HEK293 (cell line): Measurements from ENCODE around the gene PEX16.

Experiments used
- CTCF ChIA-PET: fragments of 350-600 bp; formaldehyde crosslinking; extraction: SDS; loops from one replicate; lab custom pipeline; 2021; ENCODE audit warnings: antibody characterized with exemption; lab: Yijun Ruan, JAX
- POLR2A ChIA-PET: fragments of 300-600 bp; formaldehyde crosslinking; extraction: SDS; loops from one replicate; lab custom pipeline; 2020; ENCODE audit warnings: antibody characterized with exemption, inconsistent platforms; lab: Yijun Ruan, JAX
- H3K27ac ChIP-seq: fragments of 200-500 bp; sonication (Bioruptor generic); 2 replicates; pipeline ENCODE4 v1.5.1; 2014; ENCODE audit warnings: low read depth, low read length, control low read depth, inconsistent platforms; ENCODE audit errors: extremely low read depth
- H3K36me3 ChIP-seq, 2 experiments: fragments of 200-500 bp in 1 of 2; sonication (Bioruptor generic) in 1 of 2; 1 replicate in 1 of 2; 2 replicates in 1 of 2; pipeline ENCODE4 v1.5.1; 2014 to 2017; ENCODE audit warnings: inconsistent platforms in 2 of 2, low read length in 2 of 2; ENCODE audit not compliant: control insufficient read depth in 2 of 2, insufficient read depth in 1 of 2
- H3K4me1 ChIP-seq: fragments of 200-500 bp; sonication (Bioruptor generic); 2 replicates; pipeline ENCODE4 v1.5.1; 2014; ENCODE audit warnings: mild to moderate bottlenecking, low read length, inconsistent platforms; ENCODE audit not compliant: control insufficient read depth, insufficient read depth
- H3K4me3 ChIP-seq: 2 replicates; pipeline ENCODE4 v1.5.1; 2011; ENCODE audit warnings: low read depth, mild to moderate bottlenecking, control low read depth, low read length, moderate library complexity
- H3K9me3 ChIP-seq: fragments of 200-500 bp; sonication (Bioruptor generic); 2 replicates; pipeline ENCODE4 v1.5.1; 2014; ENCODE audit warnings: low read depth, low read length, inconsistent platforms; ENCODE audit not compliant: control insufficient read depth, insufficient read depth
- BCL11A ChIP-seq: fragments of 450-650 bp; formaldehyde crosslinking; IDR thresholded peaks from 2 replicates; pipeline ENCODE4 v1.5.1; 2016; ENCODE audit warnings: low read depth, missing biosample characterization, missing genetic modification characterization
- ELK4 ChIP-seq: IDR thresholded peaks from 2 replicates; pipeline ENCODE4 v1.6.1; 2011; ENCODE audit warnings: mild to moderate bottlenecking, low read depth, low read length, borderline replicate concordance
- GLI4 ChIP-seq: fragments of 450-650 bp; formaldehyde crosslinking; IDR thresholded peaks from 2 replicates; pipeline ENCODE4 v1.5.1; 2016; ENCODE audit warnings: missing biosample characterization, missing genetic modification characterization
- KLF8 ChIP-seq: fragments of 450-650 bp; formaldehyde crosslinking; IDR thresholded peaks from 2 replicates; pipeline ENCODE4 v1.5.1; 2016; ENCODE audit warnings: missing biosample characterization, missing genetic modification characterization
- PRDM2 ChIP-seq: fragments of 450-650 bp; formaldehyde crosslinking; IDR thresholded peaks from 2 replicates; pipeline ENCODE4 v1.5.1; 2016; ENCODE audit warnings: missing biosample characterization, missing genetic modification characterization, borderline replicate concordance
- SCRT1 ChIP-seq: fragments of 450-650 bp; formaldehyde crosslinking; IDR thresholded peaks from 2 replicates; pipeline ENCODE4 v1.5.1; 2016; ENCODE audit warnings: missing biosample characterization, missing genetic modification characterization, borderline replicate concordance
- TCF7L2 ChIP-seq: IDR thresholded peaks from 2 replicates; pipeline ENCODE4 v1.6.1; 2011; ENCODE audit warnings: low read depth, mild to moderate bottlenecking, inconsistent platforms, low read length, moderate library complexity, borderline replicate concordance
- ZBTB48 ChIP-seq: fragments of 450-650 bp; formaldehyde crosslinking; IDR thresholded peaks from 2 replicates; pipeline ENCODE4 v1.5.1; 2016; ENCODE audit warnings: missing biosample characterization, missing genetic modification characterization
- ZBTB7A ChIP-seq: fragments of 450-650 bp; formaldehyde crosslinking; IDR thresholded peaks from 2 replicates; pipeline ENCODE4 v1.5.1; 2016; ENCODE audit warnings: low read depth, missing biosample characterization, missing genetic modification characterization
- ZFP3 ChIP-seq: fragments of 450-650 bp; formaldehyde crosslinking; IDR thresholded peaks from 2 replicates; pipeline ENCODE4 v1.5.1; 2016; ENCODE audit warnings: low read depth, missing biosample characterization, missing genetic modification characterization
- ZNF18 ChIP-seq: fragments of 450-650 bp; formaldehyde crosslinking; IDR thresholded peaks from 2 replicates; pipeline ENCODE4 v1.5.1; 2016; ENCODE audit warnings: missing biosample characterization, missing genetic modification characterization
- ZNF19 ChIP-seq: fragments of 450-650 bp; formaldehyde crosslinking; IDR thresholded peaks from 2 replicates; pipeline ENCODE4; 2016; ENCODE audit warnings: missing biosample characterization, missing genetic modification characterization, low read depth
- ZNF280D ChIP-seq: fragments of 450-650 bp; formaldehyde crosslinking; IDR thresholded peaks from 2 replicates; pipeline ENCODE4 v1.5.1; 2016; ENCODE audit warnings: missing biosample characterization, missing genetic modification characterization
- ZNF335 ChIP-seq: fragments of 450-650 bp; formaldehyde crosslinking; conservative IDR thresholded peaks from 2 replicates; pipeline ENCODE4 v1.5.1; 2016; ENCODE audit warnings: missing biosample characterization, missing genetic modification characterization
- ZNF366 ChIP-seq: fragments of 450-650 bp; formaldehyde crosslinking; conservative IDR thresholded peaks from 2 replicates; pipeline ENCODE4 v1.5.1; 2016; ENCODE audit warnings: missing biosample characterization, missing genetic modification characterization
- ZNF391 ChIP-seq: fragments of 450-650 bp; formaldehyde crosslinking; IDR thresholded peaks from 2 replicates; pipeline ENCODE4 v1.5.1; 2016; ENCODE audit warnings: low read depth, missing biosample characterization, missing genetic modification characterization, borderline replicate concordance
- ZNF529 ChIP-seq: fragments of 450-650 bp; formaldehyde crosslinking; IDR thresholded peaks from 2 replicates; pipeline ENCODE4 v1.5.1; 2017; ENCODE audit warnings: missing genetic modification characterization, missing biosample characterization; ENCODE audit not compliant: insufficient replicate concordance
- ZNF549 ChIP-seq: fragments of 450-650 bp; IDR thresholded peaks from 2 replicates; pipeline ENCODE4 v1.5.1; 2018; ENCODE audit warnings: missing biosample characterization, missing genetic modification characterization, mild to moderate bottlenecking, inconsistent platforms, moderate library complexity
- ZNF580 ChIP-seq: fragments of 450-650 bp; formaldehyde crosslinking; IDR thresholded peaks from 2 replicates; pipeline ENCODE4 v1.5.1; 2016; ENCODE audit warnings: missing biosample characterization, missing genetic modification characterization
- ZNF596 ChIP-seq: fragments of 450-650 bp; IDR thresholded peaks from 2 replicates; pipeline ENCODE4 v1.5.0; 2018; ENCODE audit warnings: missing biosample characterization, mild to moderate bottlenecking, missing genetic modification characterization, moderate library complexity
- ZNF639 ChIP-seq: fragments of 450-650 bp; formaldehyde crosslinking; IDR thresholded peaks from 2 replicates; pipeline ENCODE4 v1.5.1; 2016; ENCODE audit warnings: missing biosample characterization, missing genetic modification characterization
- ZNF768 ChIP-seq: fragments of 450-650 bp; formaldehyde crosslinking; IDR thresholded peaks from 2 replicates; pipeline ENCODE4 v1.5.1; 2018; ENCODE audit warnings: missing biosample characterization, mild to moderate bottlenecking, missing genetic modification characterization
- ZSCAN16 ChIP-seq: fragments of 450-650 bp; formaldehyde crosslinking; IDR thresholded peaks from 2 replicates; pipeline ENCODE4 v1.5.1; 2016; ENCODE audit warnings: missing biosample characterization, missing genetic modification characterization

PEX16 gene

GRCh38 chr11:45918331-45918941 lies 759 bp upstream of the PEX16 start:
- Histone ChIP-seq H3K4me1 (no peaks in the 10 kb centered on the region; the same call in 1 of the 2 replicates), H3K36me3 (peaks cover 0 to 29% of the 10 kb centered on the region in 2 experiments; a peak in 1 of 3 replicates), H3K27ac (peak overlapping the region; percentile 46; the same call in 1 of the 2 replicates), H3K4me3 (peak overlapping the region; percentile 96), H3K9me3 (no peaks in the 10 kb centered on the region)
- POLR2A ChIA-PET, result interaction anchor here (0.6 to 2.1 kb wide), 17 partner anchors 10 to 1272 kb away, joined by 3 to 10 read pairs (median 4); partner anchors contain the start of genes CRY2, FREY1 and PHF21A
- CTCF ChIA-PET, result interaction anchor here (0.6 to 1.5 kb wide), 7 partner anchors 10 to 461 kb away, joined by 3 to 6 read pairs (median 3); no protein-coding TSS in a partner anchor
- no peak for TF ChIP-seq SCRT1 (tag by site-specific recombination)
- TF ChIP-seq ZNF19, result no peak
- no peak for TF ChIP-seq TCF7L2
- TF ChIP-seq ZNF18 (tag by site-specific recombination), result no peak
- peak; percentile 25 for TF ChIP-seq ZNF335 (tag by site-specific recombination)
- TF ChIP-seq ZSCAN16, result no peak
- TF ChIP-seq ELK4, result no peak
- TF ChIP-seq KLF8 (tag by site-specific recombination), result peak; percentile 45; the same call in 1 of the 2 replicates
- TF ChIP-seq ZNF639 (tag by site-specific recombination), result no peak
- TF ChIP-seq ZNF580 (tag by site-specific recombination), result no peak
- TF ChIP-seq ZBTB48 (tag by site-specific recombination), result 0 out of 2 replicates have a peak, but pooled peaks have one; percentile 56
- no peak for TF ChIP-seq ZBTB7A
- no peak for TF ChIP-seq PRDM2 (tag by site-specific recombination)
- TF ChIP-seq ZNF768 (tag by site-specific recombination), result no peak
- TF ChIP-seq ZFP3, result no peak
- no peak for TF ChIP-seq ZNF391 (tag by site-specific recombination)
- no peak for TF ChIP-seq BCL11A (tag by site-specific recombination)
- TF ChIP-seq ZNF366 (tag by site-specific recombination), result no peak
- no peak for TF ChIP-seq ZNF596
- TF ChIP-seq ZNF280D (tag by site-specific recombination), result no peak
- TF ChIP-seq ZNF529 (tag by site-specific recombination), result no peak
- TF ChIP-seq GLI4 (tag by site-specific recombination), result no peak
- TF ChIP-seq ZNF549, result no peak
